ENCODE results near the gene CDC25C. TPM values are rescaled to one million over a fixed set of nuclear protein-coding genes. Genes with fewer than 3 reads are reported as not detected.

CDC25C gene
- total RNA-seq, 2 experiments from 2014 or later, result 14.9 to 21.3 TPM

- CTCF ChIA-PET, result interaction anchor here (1.0 to 10.5 kb wide), 11 partner anchors 11 to 175 kb away, joined by 3 to 382 read pairs (median 6); partner anchors contain the start of genes BRD8, CDC23, CDC25C and FAM53C
- H3K4me3 Mint-ChIP-seq, result peak overlapping the region; percentile 94
- H3K27me3 Mint-ChIP-seq, result no peaks in the 10 kb centered on the region
- ATAC-seq (no peak), DNase-seq (no peak)
- peaks cover 5% of the 10 kb centered on the region for H3K9me3 Mint-ChIP-seq (ENCODE audit: low read depth)
- peak overlapping the region; percentile 97 for H3K27ac Mint-ChIP-seq
- peaks cover 42% of the 10 kb centered on the region for H3K4me1 Mint-ChIP-seq
- peaks cover 16% of the 10 kb centered on the region for H3K36me3 Mint-ChIP-seq
These were observed 22.8 kb upstream of the CDC25C start for GRCh38 chr5:138354387-138354786.

GRCh38 chr5:138353560-138354080 is 22.0 kb upstream of the CDC25C start:
- Mint-ChIP-seq H3K4me3 (peak overlapping the region; percentile 94), H3K36me3 (peaks cover 16% of the 10 kb centered on the region), H3K9me3 (ENCODE audit: low read depth) (peaks cover 5% of the 10 kb centered on the region), H3K27ac (peak overlapping the region; percentile 97), H3K4me1 (peaks cover 42% of the 10 kb centered on the region), H3K27me3 (no peaks in the 10 kb centered on the region)
- ATAC-seq (no peak), DNase-seq (no peak)
- CTCF ChIA-PET, result interaction anchor here (0.7 to 10.5 kb wide), 32 partner anchors 9 to 212 kb away, joined by 3 to 382 read pairs (median 4); partner anchors contain the start of genes BRD8, CDC23, CDC25C and ETF1

- H3K27me3 Mint-ChIP-seq, result no peaks in the 10 kb centered on the region
- peaks cover 42% of the 10 kb centered on the region for H3K4me1 Mint-ChIP-seq
- H3K36me3 Mint-ChIP-seq, result peaks cover 17% of the 10 kb centered on the region
- CTCF ChIA-PET, result interaction anchor here (0.6 to 10.5 kb wide), 48 partner anchors 8 to 327 kb away, joined by 3 to 382 read pairs (median 4); partner anchors contain the start of genes BRD8, CDC23, CDC25C and EGR1
- peak overlapping the region; percentile 97 for H3K27ac Mint-ChIP-seq
- ATAC-seq, result peak; percentile 65
- H3K9me3 Mint-ChIP-seq (ENCODE audit: low read depth), result peaks cover 5% of the 10 kb centered on the region
- DNase-seq, result peak; percentile 82
- peak overlapping the region; percentile 94 for H3K4me3 Mint-ChIP-seq
These were observed 21.3 kb upstream of the CDC25C start for GRCh38 chr5:138352722-138353559.

- CTCF ChIA-PET, result interaction anchor here (0.6 to 10.5 kb wide), 41 partner anchors 12 to 326 kb away, joined by 3 to 382 read pairs (median 4); partner anchors contain the start of genes BRD8, CDC23, CDC25C and EGR1
- peak; percentile 74 for ATAC-seq
- peaks cover 5% of the 10 kb centered on the region for H3K9me3 Mint-ChIP-seq (ENCODE audit: low read depth)
- DNase-seq, result peak; percentile 91
- peak within 1 kb of the TSS; percentile 97 for H3K27ac Mint-ChIP-seq
- peak within 1 kb of the TSS; percentile 94 for H3K4me3 Mint-ChIP-seq
- H3K4me1 Mint-ChIP-seq, result peaks cover 42% of the 10 kb centered on the region
- no peaks in the 10 kb centered on the region for H3K27me3 Mint-ChIP-seq
- peaks cover 21% of the 10 kb centered on the region for H3K36me3 Mint-ChIP-seq
These were observed 20.6 kb upstream of the CDC25C start, which contains the start of gene KDM3B for GRCh38 chr5:138352071-138352721. TSS of gene KDM3B (plus strand) at chr5:138352685. CDS start at chr5:138352796, 111 bp downstream.

- H3K36me3 Mint-ChIP-seq, result peaks cover 26% of the 10 kb centered on the region
- H3K27me3 Mint-ChIP-seq, result no peaks in the 10 kb centered on the region
- CTCF ChIA-PET, result interaction anchor here (0.7 to 10.5 kb wide), 24 partner anchors 15 to 191 kb away, joined by 3 to 382 read pairs (median 5); partner anchors contain the start of genes CDC25C, EGR1, ETF1 and FAM53C
- DNase-seq, result no peak
- H3K4me1 Mint-ChIP-seq, result peaks cover 42% of the 10 kb centered on the region
- H3K4me3 Mint-ChIP-seq, result peak overlapping the region; percentile 53
- peaks cover 5% of the 10 kb centered on the region for H3K9me3 Mint-ChIP-seq (ENCODE audit: low read depth)
- no peak for ATAC-seq
- H3K27ac Mint-ChIP-seq, result peak overlapping the region; percentile 52
These were observed 19.9 kb upstream of the CDC25C start for GRCh38 chr5:138351517-138351916.

GRCh38 chr5:138351056-138351455 is 19.5 kb upstream of the CDC25C start:
- CTCF ChIA-PET, result interaction anchor here (1.0 to 10.5 kb wide), 7 partner anchors 14 to 192 kb away, joined by 3 to 382 read pairs (median 7); partner anchors contain the start of genes CDC25C, ETF1, FAM53C and REEP2
- Mint-ChIP-seq H3K4me3 (no peak overlapping the region), H3K27me3 (no peaks in the 10 kb centered on the region), H3K4me1 (peaks cover 40% of the 10 kb centered on the region), H3K27ac (no peak overlapping the region), H3K9me3 (ENCODE audit: low read depth) (peaks cover 5% of the 10 kb centered on the region), H3K36me3 (peaks cover 27% of the 10 kb centered on the region)
- no peak for ATAC-seq
- no peak for DNase-seq

- H3K27me3 Mint-ChIP-seq, result no peaks in the 10 kb centered on the region
- H3K9me3 Mint-ChIP-seq (ENCODE audit: low read depth), result peaks cover 5% of the 10 kb centered on the region
- CTCF ChIA-PET, result interaction anchor here (0.8 to 10.5 kb wide), 3 partner anchors 14 to 171 kb away, joined by 3 to 382 read pairs (median 3); partner anchors contain the start of genes CDC25C and FAM53C
- H3K36me3 Mint-ChIP-seq, result peaks cover 33% of the 10 kb centered on the region
- no peak overlapping the region for H3K27ac Mint-ChIP-seq
- no peak overlapping the region for H3K4me3 Mint-ChIP-seq
- no peak for ATAC-seq
- peaks cover 35% of the 10 kb centered on the region for H3K4me1 Mint-ChIP-seq
- DNase-seq, result no peak
These were observed 18.9 kb upstream of the CDC25C start for GRCh38 chr5:138350563-138350890.

GRCh38 chr5:138349852-138350562 is 18.4 kb upstream of the CDC25C start:
- DNase-seq (no peak), ATAC-seq (no peak)
- H3K27ac Mint-ChIP-seq, result no peak overlapping the region
- peaks cover 30% of the 10 kb centered on the region for H3K4me1 Mint-ChIP-seq
- H3K4me3 Mint-ChIP-seq, result no peak overlapping the region
- H3K9me3 Mint-ChIP-seq (ENCODE audit: low read depth), result peaks cover 5% of the 10 kb centered on the region
- H3K27me3 Mint-ChIP-seq, result no peaks in the 10 kb centered on the region
- CTCF ChIA-PET, result interaction anchor here (0.8 to 10.5 kb wide), 2 partner anchors 13 to 62 kb away, joined by 3 to 382 read pairs; partner anchors contain the start of genes CDC25C and FAM53C
- H3K36me3 Mint-ChIP-seq, result peaks cover 38% of the 10 kb centered on the region

- ATAC-seq (no peak), DNase-seq (no peak)
- Mint-ChIP-seq H3K4me1 (peaks cover 12% of the 10 kb centered on the region), H3K27me3 (no peaks in the 10 kb centered on the region), H3K9me3 (ENCODE audit: low read depth) (peaks cover 3% of the 10 kb centered on the region), H3K4me3 (no peak overlapping the region), H3K27ac (no peak overlapping the region), H3K36me3 (peaks cover 39% of the 10 kb centered on the region)
- CTCF ChIA-PET, result interaction anchor here (10.5 kb wide), 1 partner anchor 10 kb away, joined by 382 read pairs; the partner anchor contains the start of genes CDC25C and FAM53C
These were observed 15.3 kb upstream of the CDC25C start for GRCh38 chr5:138346889-138347288.

GRCh38 chr5:138344887-138345622 is 13.5 kb upstream of the CDC25C start:
- no peaks in the 10 kb centered on the region for H3K9me3 Mint-ChIP-seq (ENCODE audit: low read depth)
- H3K4me3 Mint-ChIP-seq, result no peak overlapping the region
- H3K27ac Mint-ChIP-seq, result no peak overlapping the region
- H3K36me3 Mint-ChIP-seq, result peaks cover 40% of the 10 kb centered on the region
- H3K27me3 Mint-ChIP-seq, result no peaks in the 10 kb centered on the region
- H3K4me1 Mint-ChIP-seq, result peaks cover 18% of the 10 kb centered on the region
- DNase-seq (no peak), ATAC-seq (no peak)
- CTCF ChIA-PET, result interaction anchor here (1.2 kb wide), 1 partner anchor 8 kb away, joined by 5 read pairs; no protein-coding TSS in a partner anchor

- H3K9me3 Mint-ChIP-seq (ENCODE audit: low read depth), result no peaks in the 10 kb centered on the region
- H3K36me3 Mint-ChIP-seq, result peaks cover 19% of the 10 kb centered on the region
- CTCF ChIA-PET, result interaction anchor here (0.8 to 13.9 kb wide), 4 partner anchors 9 to 129 kb away, joined by 3 to 382 read pairs (median 3); partner anchors contain the start of genes CDC25C and KDM3B
- no peak for DNase-seq
- peaks cover 37% of the 10 kb centered on the region for H3K4me1 Mint-ChIP-seq
- no peak for ATAC-seq
- peak overlapping the region; percentile 84 for H3K4me3 Mint-ChIP-seq
- H3K27ac Mint-ChIP-seq, result peak overlapping the region; percentile 87
- no peaks in the 10 kb centered on the region for H3K27me3 Mint-ChIP-seq
These were observed 8.4 kb upstream of the CDC25C start for GRCh38 chr5:138340008-138340407.
